Measurements from ENCODE around the gene TMEM106C.

Gene TMEM106C

DNA sequence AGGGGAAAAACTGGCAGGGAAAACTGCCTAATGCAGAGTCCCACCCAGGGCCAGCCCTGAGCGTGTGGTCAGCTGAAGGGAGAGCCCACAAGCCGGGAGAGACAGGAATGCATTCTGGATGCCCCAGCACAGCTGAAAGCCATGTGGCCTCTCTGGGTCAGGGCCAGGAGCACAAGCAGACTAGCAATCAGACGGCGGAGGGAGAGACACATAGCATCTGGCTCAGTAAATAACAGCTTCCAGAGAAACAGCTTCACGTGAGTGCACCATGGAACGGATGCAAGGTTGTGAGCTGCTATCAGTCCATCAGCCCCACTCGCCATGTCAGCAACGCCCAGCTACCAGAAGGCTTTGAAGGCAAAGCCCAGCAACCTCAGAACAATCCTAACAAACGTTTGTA is 28.2 kb upstream of the TMEM106C start:
- no peak for DNase-seq (ENCODE audit: low read depth)
- TF ChIP-seq, protein P1, sequence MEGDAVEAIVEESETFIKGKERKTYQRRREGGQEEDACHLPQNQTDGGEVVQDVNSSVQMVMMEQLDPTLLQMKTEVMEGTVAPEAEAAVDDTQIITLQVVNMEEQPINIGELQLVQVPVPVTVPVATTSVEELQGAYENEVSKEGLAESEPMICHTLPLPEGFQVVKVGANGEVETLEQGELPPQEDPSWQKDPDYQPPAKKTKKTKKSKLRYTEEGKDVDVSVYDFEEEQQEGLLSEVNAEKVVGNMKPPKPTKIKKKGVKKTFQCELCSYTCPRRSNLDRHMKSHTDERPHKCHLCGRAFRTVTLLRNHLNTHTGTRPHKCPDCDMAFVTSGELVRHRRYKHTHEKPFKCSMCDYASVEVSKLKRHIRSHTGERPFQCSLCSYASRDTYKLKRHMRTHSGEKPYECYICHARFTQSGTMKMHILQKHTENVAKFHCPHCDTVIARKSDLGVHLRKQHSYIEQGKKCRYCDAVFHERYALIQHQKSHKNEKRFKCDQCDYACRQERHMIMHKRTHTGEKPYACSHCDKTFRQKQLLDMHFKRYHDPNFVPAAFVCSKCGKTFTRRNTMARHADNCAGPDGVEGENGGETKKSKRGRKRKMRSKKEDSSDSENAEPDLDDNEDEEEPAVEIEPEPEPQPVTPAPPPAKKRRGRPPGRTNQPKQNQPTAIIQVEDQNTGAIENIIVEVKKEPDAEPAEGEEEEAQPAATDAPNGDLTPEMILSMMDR (IDR thresholded peaks at IDR 0.05; ENCODE audit: control insufficient read depth, extremely low read depth, insufficient read depth), result no peak
- no peak overlapping the region for H3K4me3 ChIP-seq (ENCODE audit: low read depth, low read length)

DNA sequence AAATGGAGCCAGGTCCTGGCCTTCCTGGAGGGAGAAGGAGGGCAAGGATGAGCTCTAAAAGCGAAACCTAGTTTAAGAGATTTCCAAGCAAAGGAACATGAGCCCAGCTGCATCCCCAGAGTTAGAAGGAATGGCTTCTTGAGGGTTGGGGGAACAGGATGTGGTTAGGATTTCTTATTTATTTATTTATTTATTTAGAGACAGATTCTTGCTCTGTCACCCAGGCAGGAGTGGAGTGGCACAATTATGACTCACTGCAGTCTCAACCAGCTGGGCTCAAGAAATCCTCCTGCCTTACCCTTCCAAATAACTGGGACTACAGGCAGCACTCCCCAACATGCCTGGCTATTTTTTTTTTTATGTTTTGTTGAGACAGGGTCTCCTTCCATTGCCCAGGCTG is 25.3 kb upstream of the TMEM106C start:
- H3K4me3 ChIP-seq (ENCODE audit: low read depth, low read length), result no peak overlapping the region
- no peak for DNase-seq (ENCODE audit: low read depth)
- TF ChIP-seq, protein P1 (IDR thresholded peaks at IDR 0.05; ENCODE audit: control insufficient read depth, extremely low read depth, insufficient read depth), result no peak

DNA sequence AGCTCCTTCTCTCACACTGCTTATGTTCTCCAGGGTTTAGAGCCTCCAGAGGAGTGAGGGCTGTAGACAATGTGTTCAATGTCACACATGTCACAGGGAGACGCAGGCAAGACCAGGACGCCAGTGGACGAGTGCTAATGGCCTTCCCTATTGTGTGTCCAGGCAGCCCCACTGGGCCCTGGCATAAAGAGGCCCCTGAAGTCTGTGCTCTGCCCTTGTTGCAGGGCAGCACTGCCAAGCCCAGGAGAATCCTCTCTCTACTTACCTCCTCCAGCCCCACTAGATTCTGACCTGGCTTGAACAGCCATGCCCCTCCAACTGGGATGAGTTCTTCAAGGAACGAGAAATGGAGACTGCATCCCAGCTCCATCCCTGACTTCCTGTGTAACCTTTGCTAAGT is 24.8 kb upstream of the TMEM106C start:
- DNase-seq (ENCODE audit: low read depth), result no peak
- H3K4me3 ChIP-seq (ENCODE audit: low read depth, low read length), result no peak overlapping the region
- TF ChIP-seq, protein P1 (IDR thresholded peaks at IDR 0.05; ENCODE audit: control insufficient read depth, extremely low read depth, insufficient read depth), result no peak

GRCh38 chr12:47939009-47939601 is 24.3 kb upstream of the TMEM106C start:
- H3K4me3 ChIP-seq (ENCODE audit: low read depth, low read length), result no peak overlapping the region
- no peak for DNase-seq (ENCODE audit: low read depth)
- TF ChIP-seq, protein P1 (IDR thresholded peaks at IDR 0.05; ENCODE audit: control insufficient read depth, extremely low read depth, insufficient read depth), result no peak

- TF ChIP-seq, protein P1 (IDR thresholded peaks at IDR 0.05; ENCODE audit: control insufficient read depth, extremely low read depth, insufficient read depth), result no peak
- no peak for DNase-seq (ENCODE audit: low read depth)
- H3K4me3 ChIP-seq (ENCODE audit: low read depth, low read length), result no peak overlapping the region
Measured at GRCh38 chr12:47940773-47941474, 22.5 kb upstream of the TMEM106C start.

GRCh38 chr12:47941475-47941780 is 22.0 kb upstream of the TMEM106C start:
- TF ChIP-seq, protein P1 (IDR thresholded peaks at IDR 0.05; ENCODE audit: control insufficient read depth, extremely low read depth, insufficient read depth), result no peak
- no peak for DNase-seq (ENCODE audit: low read depth)
- H3K4me3 ChIP-seq (ENCODE audit: low read depth, low read length), result no peak overlapping the region
